Lung (tissue), 12 donors: ENCODE measurements around the gene C9. TPM values are rescaled to one million over a fixed set of nuclear protein-coding genes. Genes with fewer than 3 reads are reported as not detected.

Experiments
- ATAC-seq: fragments of 200-7000 bp; cut with Tn5 transposase; one replicate; pipeline ENCODE4 v1.9.1; 2020; ENCODE audit warnings: moderate number of reproducible peaks; ENCODE audit not compliant: insufficient read depth, low FRiP score
- DNase-seq, 3 donors: peaks; one replicate each; pipeline ENCODE4 v3.0.0-alpha.2; 2013 to 2017
- H3K27ac ChIP-seq, 2 donors: one replicate each; pipeline ENCODE4 v1.5.1; 2013; ENCODE audit warnings: mild to moderate bottlenecking in 2 of 2, moderate library complexity in 2 of 2, control low read depth in 1 of 2, inconsistent platforms in 1 of 2, low read depth in 1 of 2, low read length in 1 of 2
- H3K27me3 ChIP-seq, 3 donors: one replicate each; pipeline ENCODE4 v1.5.1; 2013; ENCODE audit warnings: low read length in 2 of 3; ENCODE audit not compliant: control insufficient read depth in 3 of 3, insufficient read depth in 3 of 3
- H3K36me3 ChIP-seq, 4 donors: one replicate each; pipeline ENCODE4 v1.5.1; 2013; ENCODE audit warnings: low read length in 4 of 4, mild to moderate bottlenecking in 1 of 4, moderate library complexity in 1 of 4; ENCODE audit not compliant: control insufficient read depth in 4 of 4, insufficient read depth in 4 of 4
- H3K4me1 ChIP-seq, 5 donors: one replicate each; pipeline ENCODE4 v1.5.1; 2013; ENCODE audit warnings: low read length in 5 of 5, mild to moderate bottlenecking in 2 of 5, moderate library complexity in 1 of 5; ENCODE audit not compliant: control insufficient read depth in 5 of 5, insufficient read depth in 5 of 5
- H3K4me3 ChIP-seq: one replicate; pipeline ENCODE4 v1.5.1; 2013; ENCODE audit warnings: mild to moderate bottlenecking, control low read depth, moderate library complexity
- H3K9ac ChIP-seq, 2 donors: one replicate each; pipeline ENCODE4 v1.5.1; 2013; ENCODE audit warnings: low read length in 2 of 2, control low read depth in 1 of 2; ENCODE audit not compliant: insufficient read depth in 1 of 2
- H3K9me3 ChIP-seq, 4 donors: one replicate each; pipeline ENCODE4 v1.5.1; 2013; ENCODE audit warnings: low read length in 3 of 4, mild to moderate bottlenecking in 1 of 4, moderate library complexity in 1 of 4; ENCODE audit not compliant: control insufficient read depth in 4 of 4, insufficient read depth in 3 of 4
- CTCF ChIP-seq: IDR thresholded peaks from 2 replicates; pipeline ENCODE4 v1.5.1; 2012; ENCODE audit warnings: mild to moderate bottlenecking; ENCODE audit errors: control extremely low read depth, extremely low read depth
- WGBS, 2 donors: extraction: QIAGEN DNeasy Blood & Tissue Kit; methylation state at CpG; one replicate each; pipeline ENCODE4 v1.1.7; 2013; 5-methylcytosine and 5-hydroxymethylcytosine counted together
- polyA plus RNA-seq, 2 donors: library from polyadenylated mRNA; stranded (reverse); fragments of 200-250 nt; gene quantifications; one replicate each; pipeline ENCODE4 v1.2.1, GENCODE V29; 2013
- total RNA-seq, 2 donors: library from RNA; depleted of rRNA in 1 of 2; stranded (reverse); fragments of >200 nt in 1 of 2; gene quantifications; one replicate each; pipeline ENCODE4 v1.2.1, GENCODE V29; 2014 to 2021
- donor health status: control.
- donor health status: control.
- donor health status: Bipolar disorder and iron deficiency.
- donor health status: healthy.
- donor health status: DM: yes; HTN: yes; CAD: no.

C9 gene
- total and polyA plus RNA-seq, 4 donors, result 0.14 to 0.43 TPM; not detected in 2

DNA sequence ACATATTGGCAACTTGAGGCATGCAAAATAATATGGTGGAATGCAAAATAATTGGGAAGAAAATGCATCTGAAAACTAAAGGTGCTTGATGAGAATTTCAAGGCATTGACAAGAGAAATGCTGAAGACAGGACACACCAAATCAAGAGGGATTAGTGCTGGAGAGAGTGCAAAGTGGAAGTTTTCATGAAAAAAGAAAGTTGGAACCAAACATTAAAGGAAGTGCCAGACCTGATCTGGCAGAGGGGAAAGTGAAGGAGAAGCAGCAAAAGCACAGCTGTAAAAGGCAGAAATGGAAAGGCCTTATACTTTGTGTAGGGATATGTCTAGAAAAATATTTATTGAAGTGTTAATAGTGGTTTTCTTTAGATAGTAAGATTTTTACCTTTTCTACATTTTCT lies 109.6 kb downstream of the C9 start:
- H3K4me3 ChIP-seq, result no peak overlapping the region
- ATAC-seq (no peak), DNase-seq (no peak)
- no peak overlapping the region for H3K9ac ChIP-seq
- no peak for TF ChIP-seq CTCF
- H3K27ac ChIP-seq, result no peak overlapping the region
- H3K36me3 ChIP-seq, result no peaks in the 10 kb centered on the region
- H3K4me1 ChIP-seq, result no peaks in the 10 kb centered on the region
- no peaks in the 10 kb centered on the region for H3K27me3 ChIP-seq
- H3K9me3 ChIP-seq, result peaks cover 0 to 2% (median 0%) of the 10 kb centered on the region in 4 donors

DNA sequence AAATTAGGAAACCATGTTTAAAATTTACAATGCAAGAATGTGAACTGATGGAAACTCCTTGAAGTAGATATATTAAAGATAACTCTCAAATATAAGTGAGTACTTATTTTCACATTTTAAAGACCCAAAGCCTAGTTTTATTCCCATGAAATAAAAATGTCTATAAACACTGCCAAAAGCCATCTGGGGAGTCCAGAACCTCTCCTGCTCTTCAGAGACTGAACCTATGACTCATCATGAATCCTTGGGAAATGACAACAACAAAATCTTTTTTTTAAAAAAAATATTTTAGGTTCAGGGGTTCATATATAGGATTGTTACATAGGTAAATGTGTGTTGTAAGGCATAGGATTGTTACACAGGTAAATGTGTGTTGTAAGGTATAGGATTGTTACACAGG lies 111.1 kb downstream of the C9 start:
- ATAC-seq, result no peak
- Histone ChIP-seq H3K4me1 (no peaks in the 10 kb centered on the region), H3K9me3 (no peaks in the 10 kb centered on the region), H3K36me3 (peaks cover 0 to 2% (median 0%) of the 10 kb centered on the region in 4 donors), H3K27me3 (no peaks in the 10 kb centered on the region), H3K27ac (no peak overlapping the region), H3K4me3 (no peak overlapping the region), H3K9ac (no peak overlapping the region)
- DNase-seq, result no peak
- TF ChIP-seq CTCF, result no peak

- Histone ChIP-seq H3K4me1 (no peaks in the 10 kb centered on the region), H3K4me3 (no peak overlapping the region), H3K27me3 (no peaks in the 10 kb centered on the region), H3K9ac (no peak overlapping the region), H3K27ac (no peak overlapping the region), H3K36me3 (peaks cover 0 to 2% (median 0%) of the 10 kb centered on the region in 4 donors), H3K9me3 (no peaks in the 10 kb centered on the region)
- DNase-seq (no peak), ATAC-seq (no peak)
- 69 to 75% methylated on average over 1 of the region's 1 CpG for WGBS, 2 donors
- TF ChIP-seq CTCF, result no peak
Observed at GRCh38 chr5:39249564-39250274, 114.6 kb downstream of the C9 start.

GRCh38 chr5:39249069-39249468 lies 115.2 kb downstream of the C9 start:
- DNase-seq (no peak), ATAC-seq (no peak)
- Histone ChIP-seq H3K27ac (no peak overlapping the region), H3K27me3 (no peaks in the 10 kb centered on the region), H3K9me3 (no peaks in the 10 kb centered on the region), H3K9ac (no peak overlapping the region), H3K4me1 (no peaks in the 10 kb centered on the region), H3K4me3 (no peak overlapping the region), H3K36me3 (peaks cover 0 to 2% (median 0%) of the 10 kb centered on the region in 4 donors)
- TF ChIP-seq CTCF, result no peak
- 88% methylated on average over 1 of the region's 1 CpG for WGBS, 2 donors
